ELF-1 (cell line): ENCODE data around the gene CTBP2.
"Not testable (repeated sequence)": the region's sequence is repeated elsewhere in the genome, so short reads cannot be mapped to it uniquely, and the experiment has no call there.

Experiments
- DNase-seq: peaks from one replicate; pipeline ENCODE4 v3.0.0-alpha.2; 2016; ENCODE audit warnings: low read depth, low spot score

Gene CTBP2

GRCh38 chr10:125158601-125159485, 1.5 kb downstream of the CTBP2 start:
- peak; percentile 45 for DNase-seq

DNA sequence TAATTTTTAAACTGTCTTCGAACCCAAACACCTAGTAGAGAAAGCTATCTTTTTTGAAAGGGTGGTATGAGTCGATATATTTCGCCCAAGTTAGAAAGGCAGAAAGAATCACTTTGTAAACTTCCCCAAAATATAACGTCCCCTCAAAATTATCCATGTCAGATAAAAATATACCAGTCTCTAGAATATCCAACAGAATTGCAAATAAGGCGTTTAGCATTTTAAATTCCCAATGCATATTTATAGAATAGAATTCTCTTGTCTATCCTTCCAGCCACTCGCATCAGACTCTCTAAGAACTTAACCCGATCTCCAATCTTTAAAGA, 2.1 kb downstream of the CTBP2 start:
- DNase-seq, result no peak

DNA sequence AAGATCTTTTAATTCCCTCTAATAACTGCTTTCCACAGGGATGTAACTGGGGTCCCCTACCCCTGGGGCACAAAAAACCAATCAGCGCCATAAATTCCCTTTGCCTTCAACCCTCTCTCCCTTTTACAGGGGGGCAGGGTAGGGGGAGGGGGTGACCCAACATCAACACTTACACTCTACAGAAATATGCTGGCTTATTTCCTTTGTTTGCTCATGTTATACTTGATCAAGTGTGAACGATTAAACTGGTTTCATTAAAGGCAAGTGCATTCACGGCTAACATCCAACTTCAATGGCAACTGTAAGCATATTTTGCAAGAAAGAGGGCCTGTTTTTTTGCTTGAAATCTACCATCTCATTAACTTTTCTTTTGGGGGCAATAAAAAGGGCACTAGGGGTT, 2.9 kb downstream of the CTBP2 start:
- peak; percentile 52 for DNase-seq

DNA sequence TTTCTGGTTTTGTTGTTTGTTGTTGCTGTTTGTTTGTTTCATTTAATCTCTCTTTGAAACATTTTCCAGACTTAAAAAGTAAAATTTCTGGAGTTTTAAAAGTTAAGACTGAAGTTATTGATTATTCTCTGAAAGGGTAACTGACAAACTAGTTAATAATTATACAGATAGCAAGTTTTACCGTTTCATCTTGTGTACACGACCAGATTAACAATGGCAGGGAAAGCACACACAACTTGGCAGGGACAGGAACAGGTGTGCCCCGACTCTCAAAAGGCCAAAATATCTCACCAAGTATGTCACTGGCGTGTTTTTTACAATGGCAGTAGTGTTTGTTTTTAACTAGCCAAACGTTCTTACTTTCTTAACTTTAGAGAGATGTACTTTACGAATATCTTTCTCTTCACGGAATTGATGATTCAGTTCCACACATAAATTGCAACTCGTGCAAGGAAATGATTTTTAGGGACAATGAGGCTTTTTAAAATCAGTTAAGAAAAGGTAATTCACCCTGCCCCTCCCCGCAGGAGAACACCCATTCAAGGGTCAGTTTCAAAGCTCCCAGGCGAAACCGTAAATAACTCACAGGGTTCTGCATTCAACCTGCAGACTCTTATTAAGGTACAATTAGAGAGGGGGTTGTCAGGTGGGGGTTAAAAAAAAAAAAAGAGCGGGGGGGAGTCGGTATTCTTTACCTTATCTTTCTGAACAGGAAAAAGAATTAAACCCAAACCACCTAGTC, 3.5 kb downstream of the CTBP2 start:
- no peak for DNase-seq

- DNase-seq, result no peak
Observed at GRCh38 chr10:125156196-125156595, 4.2 kb downstream of the CTBP2 start.

DNA sequence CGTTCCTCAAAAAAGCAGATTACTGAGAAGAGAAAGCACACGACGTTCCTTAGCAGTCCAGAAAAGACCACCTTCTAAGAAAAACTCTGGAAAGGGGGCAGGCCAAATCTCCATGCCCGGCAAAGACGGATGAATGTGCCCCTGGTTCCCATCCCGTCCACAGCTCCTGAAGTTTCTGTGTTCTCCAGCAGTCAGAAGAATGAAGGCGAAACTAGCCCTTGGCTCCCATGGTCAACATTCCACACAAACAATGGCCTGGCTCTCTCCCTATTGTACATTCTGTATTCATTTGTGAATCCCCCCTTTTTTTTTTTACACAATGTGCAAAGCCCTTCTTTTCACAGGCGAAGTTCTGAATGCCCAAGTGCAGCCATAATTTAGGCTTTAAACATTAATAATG, 5.3 kb downstream of the CTBP2 start:
- DNase-seq, result peak; percentile 63

GRCh38 chr10:125154529-125154928, 5.8 kb downstream of the CTBP2 start:
- no peak for DNase-seq

GRCh38 chr10:125153703-125154490, 6.5 kb downstream of the CTBP2 start:
- peak; percentile 56 for DNase-seq

- DNase-seq, result peak; percentile 53
Observed at GRCh38 chr10:125152450-125153368, 7.7 kb downstream of the CTBP2 start.

DNA sequence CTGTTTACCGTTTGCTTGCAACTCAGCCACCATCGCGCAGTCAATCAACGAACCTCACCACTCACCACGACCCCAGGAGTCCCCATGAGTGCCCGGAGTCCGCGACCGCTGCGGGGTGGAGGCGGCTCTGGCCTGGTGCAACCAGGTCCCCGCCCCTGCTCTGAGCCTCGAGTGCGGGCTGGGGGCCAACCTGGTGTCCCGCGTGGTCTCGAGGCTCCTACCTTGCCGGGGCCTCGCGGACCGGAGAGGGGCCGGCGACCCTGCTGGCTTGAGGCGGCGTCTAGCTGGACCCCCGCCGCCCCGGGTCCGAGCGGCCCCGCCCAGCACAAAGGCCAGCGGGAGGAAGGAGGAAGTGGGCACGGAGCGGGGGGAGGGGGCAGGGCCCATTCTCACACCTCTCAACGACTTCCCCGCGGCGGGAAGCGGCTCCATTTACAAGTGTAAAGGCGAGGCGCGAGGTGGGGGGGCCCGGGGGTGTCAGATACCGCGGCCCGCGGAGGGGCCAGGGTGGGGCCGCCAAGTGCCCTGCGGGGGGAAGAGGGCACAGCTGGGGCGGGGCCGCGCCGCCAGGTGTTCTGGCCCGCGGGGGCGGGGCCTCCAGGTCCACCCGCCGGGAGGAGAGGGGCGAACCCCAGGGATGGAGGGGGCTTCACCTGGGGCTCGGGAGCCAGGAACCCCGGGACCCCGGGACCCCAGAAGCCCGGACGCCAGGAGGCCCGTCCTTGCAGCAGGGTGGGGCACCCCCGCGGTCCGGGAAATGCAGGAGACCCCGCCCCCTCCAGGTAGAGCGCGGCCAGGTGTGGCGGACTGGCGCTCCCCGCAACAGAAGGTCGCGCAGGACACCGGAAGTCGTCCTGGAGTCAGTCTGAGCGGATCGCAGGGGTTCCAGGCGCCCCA, 8.6 kb downstream of the CTBP2 start:
- peak; percentile 86 for DNase-seq

DNA sequence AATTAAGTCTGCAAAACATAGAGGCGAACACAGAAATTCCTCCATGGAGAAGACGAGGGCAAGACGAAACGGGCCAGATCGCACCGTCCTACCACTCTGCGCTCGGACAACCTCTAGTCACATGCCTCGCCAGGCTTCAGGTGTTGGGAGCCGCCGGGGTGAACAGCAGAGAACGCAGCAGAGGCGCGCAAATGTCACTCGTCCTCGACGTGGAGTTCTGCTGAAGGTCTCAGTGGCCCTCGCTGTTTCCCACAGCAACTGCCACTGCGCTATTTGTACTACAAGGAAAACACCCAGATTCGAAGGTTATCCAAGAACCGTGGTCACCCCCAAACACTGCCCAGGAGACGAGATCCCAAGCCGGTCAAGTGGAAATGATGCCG, 9.2 kb downstream of the CTBP2 start:
- DNase-seq, result no peak

DNA sequence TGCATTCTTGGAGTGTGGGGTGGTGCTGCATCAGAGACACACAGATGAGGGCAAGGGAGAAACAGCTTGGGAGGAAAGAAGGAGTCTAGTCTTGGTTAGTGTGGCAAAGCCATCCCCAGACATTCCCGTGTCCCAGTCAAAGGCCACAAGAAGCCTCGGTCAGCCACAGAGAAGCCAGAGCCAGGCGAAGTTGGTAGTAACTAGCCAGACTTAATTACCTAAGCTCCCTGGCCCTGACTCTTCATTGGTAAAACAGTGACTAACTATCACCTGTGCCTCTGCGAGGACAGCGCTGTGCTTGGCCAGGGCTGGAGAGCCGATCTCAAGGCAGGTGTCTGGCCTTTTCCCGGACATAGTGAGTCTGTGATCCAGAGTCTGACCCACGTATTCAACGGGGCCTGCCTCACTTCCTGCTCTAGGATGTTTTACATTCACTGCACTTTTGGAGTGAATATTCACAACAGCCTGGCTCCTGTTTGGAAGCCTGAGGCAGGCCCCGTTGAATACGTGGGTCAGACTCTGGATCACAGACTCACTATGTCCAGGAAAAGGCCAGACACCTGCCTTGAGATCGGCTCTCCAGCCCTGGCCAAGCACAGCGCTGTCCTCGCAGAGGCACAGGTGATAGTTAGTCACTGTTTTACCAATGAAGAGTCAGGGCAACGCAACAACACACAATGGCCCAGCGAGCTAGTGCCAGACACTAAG, 9.8 kb downstream of the CTBP2 start:
- DNase-seq, result not testable (repeated sequence)

GRCh38 chr10:125149680-125150047, 10.7 kb downstream of the CTBP2 start:
- no peak for DNase-seq

- peak; percentile 41 for DNase-seq
Observed at GRCh38 chr10:125149036-125149679, 11.2 kb downstream of the CTBP2 start.

- no peak for DNase-seq
Observed at GRCh38 chr10:125148528-125148927, 11.8 kb downstream of the CTBP2 start.

GRCh38 chr10:125147971-125148439, 12.4 kb downstream of the CTBP2 start:
- no peak for DNase-seq

DNA sequence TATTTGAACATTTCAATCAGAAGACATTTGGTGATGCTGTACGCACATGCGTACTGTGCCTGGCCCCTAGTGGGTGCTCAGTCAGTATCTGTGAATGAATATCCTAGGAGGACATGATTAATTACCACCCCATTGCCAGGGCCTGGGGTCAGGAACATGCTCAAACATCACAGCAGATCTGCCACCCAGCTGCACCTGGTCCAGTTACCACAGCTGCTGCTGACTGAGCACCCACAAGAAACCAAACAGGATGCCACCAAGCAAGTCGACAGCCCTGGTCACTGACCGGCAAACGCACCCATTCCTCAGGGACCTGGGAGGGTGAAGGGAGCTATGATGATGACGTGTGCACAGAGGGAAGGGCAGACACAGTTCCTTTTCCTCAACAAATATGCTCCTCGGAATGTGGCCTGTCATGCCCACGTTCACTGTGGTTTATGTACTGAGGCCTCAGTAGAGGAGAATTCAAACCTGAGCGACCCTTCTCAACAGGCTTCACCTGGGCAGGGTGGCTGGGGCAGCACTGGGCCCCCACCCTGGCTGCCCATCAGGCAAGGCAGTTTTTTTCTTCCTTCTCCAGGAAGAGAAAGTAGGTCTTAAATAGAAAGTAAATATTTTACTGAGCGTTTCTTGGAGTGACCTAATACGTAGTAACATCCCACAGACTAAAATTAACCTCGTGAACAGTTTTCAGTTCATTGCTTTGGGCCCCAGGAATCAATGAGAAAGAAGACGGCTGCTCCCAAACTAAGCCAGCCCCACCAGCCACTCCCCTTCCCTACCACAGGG, 13.4 kb downstream of the CTBP2 start:
- no peak for DNase-seq

GRCh38 chr10:125145636-125146035, 14.7 kb downstream of the CTBP2 start:
- DNase-seq, result no peak
